Type B pancreatic cell (in vitro differentiated cells): ENCODE measurements around the gene GALNT10. TPM values are rescaled to one million over a fixed set of nuclear protein-coding genes. Genes with fewer than 3 reads are reported as not detected.

Source experiments
- DNase-seq: peaks from one replicate; pipeline ENCODE4 v3.0.0; 2021; ENCODE audit warnings: mixed read lengths; ENCODE audit not compliant: unreplicated experiment; ENCODE audit errors: extremely low spot score
- H3K27ac Mint-ChIP-seq: 2 replicates; pipeline ENCODE4 v1.8.0; 2021; ENCODE audit warnings: mild to moderate bottlenecking, mixed read lengths
- H3K27me3 Mint-ChIP-seq: 2 replicates; pipeline ENCODE4 v1.8.0; 2021; ENCODE audit warnings: mixed read lengths
- H3K36me3 Mint-ChIP-seq: 2 replicates; pipeline ENCODE4 v1.8.0; 2021; ENCODE audit warnings: mixed read lengths
- H3K4me1 Mint-ChIP-seq: one replicate; pipeline ENCODE4 v1.8.0; 2021; ENCODE audit warnings: mixed read lengths; ENCODE audit not compliant: unreplicated experiment
- H3K4me3 Mint-ChIP-seq: 2 replicates; pipeline ENCODE4 v1.8.0; 2021; ENCODE audit warnings: mild to moderate bottlenecking, mixed read lengths
- H3K9me3 Mint-ChIP-seq: 2 replicates; pipeline ENCODE4 v1.8.0; 2021; ENCODE audit warnings: mixed read lengths
- total RNA-seq: library from RNA; stranded (reverse); gene quantifications from 2 replicates; pipeline ENCODE4 v1.2.1, GENCODE V29; 2021; ENCODE audit warnings: low replicate concordance
- TF ChIP-seq, protein P1 (sequence below): fragments of 200-600 bp; sonication (generic); conservative IDR thresholded peaks from 2 replicates; pipeline ENCODE4 v1.5.0; 2021; ENCODE audit warnings: antibody characterized with exemption, mild to moderate bottlenecking

The GALNT10 gene
- total RNA-seq, 1 donor from 2014 or later, result 23.0 TPM

DNA sequence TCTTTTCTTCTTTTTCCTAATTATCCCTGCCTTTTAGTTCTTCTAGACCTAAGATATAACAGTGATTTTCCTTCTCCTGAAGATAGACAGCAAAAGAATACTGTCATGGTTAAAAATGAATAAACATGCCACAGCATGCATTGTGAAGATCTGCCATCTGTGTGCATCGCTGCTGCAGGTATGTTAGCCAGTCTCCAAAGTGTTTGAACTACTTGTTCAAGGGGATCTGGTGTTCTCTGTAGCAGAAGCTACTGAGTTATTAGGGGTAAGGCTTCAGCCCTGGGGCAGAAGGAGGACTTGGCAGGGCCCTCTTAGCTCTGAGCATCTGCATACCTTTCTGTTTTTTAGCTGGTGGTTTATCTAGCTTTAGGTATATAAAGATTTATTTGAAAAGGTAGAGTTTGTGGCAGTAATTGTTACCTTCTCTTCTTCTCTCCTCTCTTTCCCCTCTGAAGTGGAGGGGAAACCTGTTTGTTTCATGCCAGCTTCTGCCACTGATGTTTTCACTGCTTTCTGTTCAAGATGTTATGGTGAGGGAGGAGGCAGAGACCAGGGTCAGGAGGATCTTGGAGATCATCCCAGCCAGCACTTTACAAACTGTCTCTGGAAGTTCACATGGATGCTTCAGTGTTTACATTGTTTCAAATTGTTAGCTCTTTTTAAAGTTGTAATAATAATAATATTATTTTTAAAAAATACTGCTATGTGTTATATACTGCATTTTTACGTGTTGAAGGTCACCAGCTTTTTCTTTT lies 25.2 kb downstream of the GALNT10 start:
- H3K4me3 Mint-ChIP-seq, result no peak overlapping the region
- TF ChIP-seq, protein P1, sequence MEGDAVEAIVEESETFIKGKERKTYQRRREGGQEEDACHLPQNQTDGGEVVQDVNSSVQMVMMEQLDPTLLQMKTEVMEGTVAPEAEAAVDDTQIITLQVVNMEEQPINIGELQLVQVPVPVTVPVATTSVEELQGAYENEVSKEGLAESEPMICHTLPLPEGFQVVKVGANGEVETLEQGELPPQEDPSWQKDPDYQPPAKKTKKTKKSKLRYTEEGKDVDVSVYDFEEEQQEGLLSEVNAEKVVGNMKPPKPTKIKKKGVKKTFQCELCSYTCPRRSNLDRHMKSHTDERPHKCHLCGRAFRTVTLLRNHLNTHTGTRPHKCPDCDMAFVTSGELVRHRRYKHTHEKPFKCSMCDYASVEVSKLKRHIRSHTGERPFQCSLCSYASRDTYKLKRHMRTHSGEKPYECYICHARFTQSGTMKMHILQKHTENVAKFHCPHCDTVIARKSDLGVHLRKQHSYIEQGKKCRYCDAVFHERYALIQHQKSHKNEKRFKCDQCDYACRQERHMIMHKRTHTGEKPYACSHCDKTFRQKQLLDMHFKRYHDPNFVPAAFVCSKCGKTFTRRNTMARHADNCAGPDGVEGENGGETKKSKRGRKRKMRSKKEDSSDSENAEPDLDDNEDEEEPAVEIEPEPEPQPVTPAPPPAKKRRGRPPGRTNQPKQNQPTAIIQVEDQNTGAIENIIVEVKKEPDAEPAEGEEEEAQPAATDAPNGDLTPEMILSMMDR, result no peak
- H3K27ac Mint-ChIP-seq, result no peak overlapping the region
- no peak for DNase-seq
- H3K9me3 Mint-ChIP-seq, result peaks cover 5% of the 10 kb centered on the region
- peaks cover 5% of the 10 kb centered on the region for H3K36me3 Mint-ChIP-seq
- H3K4me1 Mint-ChIP-seq, result peaks cover 36% of the 10 kb centered on the region
- H3K27me3 Mint-ChIP-seq, result peaks cover 4% of the 10 kb centered on the region

DNA sequence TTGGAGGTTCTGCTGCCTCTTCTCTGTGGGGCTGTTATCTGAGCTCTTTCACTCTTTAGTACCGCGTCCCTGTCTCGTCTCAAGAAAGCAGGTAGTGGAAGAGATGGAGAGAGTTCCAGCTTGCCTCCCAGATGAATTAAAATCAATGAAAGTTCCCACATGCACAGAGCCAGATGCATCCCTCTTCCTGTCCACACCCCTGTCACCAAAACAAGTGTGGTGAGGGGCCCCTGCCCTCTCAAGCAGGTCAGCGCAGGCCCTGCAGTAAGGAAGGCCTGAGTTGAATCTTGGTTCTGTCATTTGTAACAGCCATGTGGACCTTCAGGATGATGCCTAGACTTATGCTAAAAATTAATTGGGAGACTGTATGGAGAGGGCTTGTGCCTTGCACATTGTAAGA lies 26.9 kb downstream of the GALNT10 start:
- H3K4me1 Mint-ChIP-seq, result peaks cover 47% of the 10 kb centered on the region

GRCh38 chr5:154218786-154219185 lies 28.3 kb downstream of the GALNT10 start:
- Mint-ChIP-seq H3K27me3 (no peaks in the 10 kb centered on the region), H3K4me1 (peaks cover 47% of the 10 kb centered on the region), H3K36me3 (no peaks in the 10 kb centered on the region), H3K27ac (no peak overlapping the region), H3K9me3 (peaks cover 5% of the 10 kb centered on the region), H3K4me3 (no peak overlapping the region)
- DNase-seq, result no peak
- TF ChIP-seq, protein P1, result no peak

More for the DNA sequence above, 26.9 kb downstream of the GALNT10 start:
- no peak overlapping the region for H3K4me3 Mint-ChIP-seq
- no peaks in the 10 kb centered on the region for H3K27me3 Mint-ChIP-seq
- no peaks in the 10 kb centered on the region for H3K36me3 Mint-ChIP-seq
- H3K9me3 Mint-ChIP-seq, result peaks cover 5% of the 10 kb centered on the region
- DNase-seq, result no peak
- TF ChIP-seq, protein P1, result no peak
- no peak overlapping the region for H3K27ac Mint-ChIP-seq

DNA sequence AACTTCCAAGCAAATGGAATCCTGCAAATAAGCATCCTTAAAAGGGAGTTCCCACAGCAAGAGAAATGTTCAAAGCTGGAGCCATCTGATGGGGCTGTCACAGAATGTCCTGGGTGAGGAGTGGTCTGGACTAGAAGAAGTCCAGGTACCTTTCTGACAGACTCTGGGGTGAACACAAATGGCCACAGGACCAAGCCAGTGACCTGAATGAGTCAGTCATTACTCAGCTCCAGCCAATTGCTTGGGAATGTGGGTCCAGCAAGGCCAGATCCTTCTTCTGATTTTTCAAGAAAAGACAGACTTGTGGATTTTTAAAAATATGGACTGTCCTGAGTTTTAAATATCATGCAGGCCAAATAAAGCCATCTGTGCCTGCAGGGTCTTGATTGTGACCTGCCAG lies 30.1 kb downstream of the GALNT10 start:
- DNase-seq, result no peak
- Mint-ChIP-seq H3K4me1 (peaks cover 37% of the 10 kb centered on the region), H3K36me3 (no peaks in the 10 kb centered on the region), H3K9me3 (peaks cover 5% of the 10 kb centered on the region), H3K4me3 (no peak overlapping the region), H3K27me3 (no peaks in the 10 kb centered on the region), H3K27ac (no peak overlapping the region)
- TF ChIP-seq, protein P1, result no peak

DNA sequence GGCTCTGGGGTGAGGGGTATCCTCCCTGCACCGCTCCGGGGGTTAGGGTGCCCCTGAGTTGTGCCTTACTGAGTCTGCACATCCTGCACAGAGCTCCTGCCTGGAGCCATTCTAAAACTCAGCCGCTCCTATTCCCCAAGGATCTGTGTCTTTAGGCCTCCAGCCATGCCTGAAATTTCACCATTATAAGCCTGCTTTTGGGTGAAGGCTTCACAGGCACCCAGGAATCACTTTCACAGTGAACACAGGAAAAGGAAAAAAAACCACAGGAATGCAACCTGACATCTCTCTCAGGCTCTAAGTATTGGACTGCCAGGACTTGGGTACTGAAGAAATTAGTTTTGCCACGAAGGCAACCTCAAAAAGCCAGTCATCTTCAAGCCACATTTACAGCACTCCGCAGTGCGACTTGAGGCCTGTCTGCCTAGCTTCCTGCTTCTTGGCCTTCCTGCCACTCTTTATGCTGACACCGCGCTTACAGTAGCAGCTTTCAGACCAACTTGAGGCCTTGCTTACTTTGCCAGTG lies 30.9 kb downstream of the GALNT10 start:
- no peaks in the 10 kb centered on the region for H3K27me3 Mint-ChIP-seq
- peaks cover 33% of the 10 kb centered on the region for H3K4me1 Mint-ChIP-seq
- H3K27ac Mint-ChIP-seq, result no peak overlapping the region
- peaks cover 1% of the 10 kb centered on the region for H3K36me3 Mint-ChIP-seq
- no peak for DNase-seq
- H3K9me3 Mint-ChIP-seq, result peaks cover 7% of the 10 kb centered on the region
- TF ChIP-seq, protein P1, result no peak
- H3K4me3 Mint-ChIP-seq, result no peak overlapping the region
